Gastroesophageal sphincter (tissue), 3 donors: Measurements from ENCODE around the gene EFHD2.

Source experiments
- CTCF ChIP-seq, 4 experiments: fragments of 200-600 bp in 2 of 4; fragments of 450-650 bp in 2 of 4; sonication (generic) in 1 of 4; IDR thresholded peaks; one replicate each; pipeline ENCODE4 v1.5.1; 2017 to 2019; ENCODE audit warnings: antibody characterized with exemption in 4 of 4, mild to moderate bottlenecking in 2 of 4, moderate library complexity in 2 of 4
- EP300 ChIP-seq: sonication (generic); formaldehyde crosslinking; IDR thresholded peaks from one replicate; pipeline ENCODE4 v1.6.1; 2017; ENCODE audit warnings: antibody characterized with exemption, mild to moderate bottlenecking

GRCh38 chr1:15381805-15382204, 27.9 kb upstream of the EFHD2 start:
- no peak for TF ChIP-seq CTCF (IDR thresholded peaks at IDR 0.05)
- no peak for TF ChIP-seq EP300
